GM10266 (cell line): ENCODE measurements around the gene TMEM190.
A peak's percentile ranks its signal among the peaks of the same experiment; 100 is the strongest.
"Not testable (repeated sequence)": the region's sequence is repeated elsewhere in the genome, so short reads cannot be mapped to it uniquely, and the experiment has no call there.

Experiments used
- DNase-seq: peaks from one replicate; pipeline ENCODE4 v3.0.0; 2012; ENCODE audit errors: extremely low spot score
- TF ChIP-seq, protein P1 (sequence below): IDR thresholded peaks from 2 replicates; pipeline ENCODE4 v1.5.1; 2012; ENCODE audit warnings: mild to moderate bottlenecking, low read depth; ENCODE audit not compliant: control insufficient read depth, insufficient read depth; ENCODE audit errors: missing control alignments

Gene TMEM190

DNA sequence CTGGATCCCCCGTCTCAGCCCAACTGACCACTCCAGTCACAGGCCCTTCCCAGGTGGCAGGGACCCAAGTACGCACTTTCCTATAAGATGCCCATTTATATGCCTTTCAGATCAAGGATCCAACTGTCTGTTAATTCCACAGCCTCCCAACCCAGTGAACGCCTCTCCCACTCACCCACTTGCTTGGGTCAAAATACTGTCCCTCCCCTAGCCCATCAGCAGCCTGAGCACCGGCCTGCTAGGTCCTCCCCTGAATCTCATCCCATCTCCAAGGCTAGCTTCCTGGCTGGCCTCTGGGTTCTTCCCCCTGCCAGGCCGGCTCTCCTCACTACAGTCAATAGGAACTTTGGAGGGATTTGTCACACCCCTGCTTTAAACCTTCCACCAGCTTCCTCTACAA lies 29.0 kb downstream of the TMEM190 start:
- TF ChIP-seq, protein P1, sequence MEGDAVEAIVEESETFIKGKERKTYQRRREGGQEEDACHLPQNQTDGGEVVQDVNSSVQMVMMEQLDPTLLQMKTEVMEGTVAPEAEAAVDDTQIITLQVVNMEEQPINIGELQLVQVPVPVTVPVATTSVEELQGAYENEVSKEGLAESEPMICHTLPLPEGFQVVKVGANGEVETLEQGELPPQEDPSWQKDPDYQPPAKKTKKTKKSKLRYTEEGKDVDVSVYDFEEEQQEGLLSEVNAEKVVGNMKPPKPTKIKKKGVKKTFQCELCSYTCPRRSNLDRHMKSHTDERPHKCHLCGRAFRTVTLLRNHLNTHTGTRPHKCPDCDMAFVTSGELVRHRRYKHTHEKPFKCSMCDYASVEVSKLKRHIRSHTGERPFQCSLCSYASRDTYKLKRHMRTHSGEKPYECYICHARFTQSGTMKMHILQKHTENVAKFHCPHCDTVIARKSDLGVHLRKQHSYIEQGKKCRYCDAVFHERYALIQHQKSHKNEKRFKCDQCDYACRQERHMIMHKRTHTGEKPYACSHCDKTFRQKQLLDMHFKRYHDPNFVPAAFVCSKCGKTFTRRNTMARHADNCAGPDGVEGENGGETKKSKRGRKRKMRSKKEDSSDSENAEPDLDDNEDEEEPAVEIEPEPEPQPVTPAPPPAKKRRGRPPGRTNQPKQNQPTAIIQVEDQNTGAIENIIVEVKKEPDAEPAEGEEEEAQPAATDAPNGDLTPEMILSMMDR: no peak
- no peak for DNase-seq

DNA sequence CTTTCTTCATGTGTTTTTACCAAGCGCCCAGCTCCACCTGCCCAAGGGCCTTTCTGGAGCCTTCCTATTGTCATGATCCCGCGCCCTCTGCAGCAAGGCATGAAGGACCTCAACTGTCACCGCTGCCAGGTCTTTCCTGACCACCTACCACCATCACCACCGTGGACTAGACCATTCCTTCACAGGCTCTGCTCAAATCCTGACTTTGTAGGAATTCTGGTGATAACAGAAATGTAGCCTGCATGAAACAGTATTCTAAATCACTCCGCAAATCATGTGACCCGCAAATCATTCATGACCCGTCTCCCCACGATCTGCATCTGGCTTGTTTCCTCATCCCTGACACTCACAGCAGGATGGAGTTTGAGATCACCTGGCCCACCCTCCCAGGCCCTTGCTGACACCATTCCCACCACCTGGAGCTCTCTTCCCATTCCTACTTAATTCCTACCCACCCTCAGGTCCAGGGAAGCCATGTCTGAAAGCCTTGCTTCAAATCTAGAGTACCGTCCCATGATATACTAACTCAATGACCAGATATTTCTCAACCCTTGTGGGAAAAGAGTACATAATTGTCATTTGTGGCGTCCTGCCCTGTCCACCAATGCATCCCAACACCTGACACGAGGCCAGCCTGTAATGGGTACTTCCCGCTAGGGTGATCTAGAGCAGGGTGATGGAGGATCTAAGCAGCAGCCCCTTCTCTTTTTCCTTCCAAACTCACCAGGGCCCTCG lies 29.6 kb downstream of the TMEM190 start:
- TF ChIP-seq, protein P1: no peak
- no peak for DNase-seq

DNA sequence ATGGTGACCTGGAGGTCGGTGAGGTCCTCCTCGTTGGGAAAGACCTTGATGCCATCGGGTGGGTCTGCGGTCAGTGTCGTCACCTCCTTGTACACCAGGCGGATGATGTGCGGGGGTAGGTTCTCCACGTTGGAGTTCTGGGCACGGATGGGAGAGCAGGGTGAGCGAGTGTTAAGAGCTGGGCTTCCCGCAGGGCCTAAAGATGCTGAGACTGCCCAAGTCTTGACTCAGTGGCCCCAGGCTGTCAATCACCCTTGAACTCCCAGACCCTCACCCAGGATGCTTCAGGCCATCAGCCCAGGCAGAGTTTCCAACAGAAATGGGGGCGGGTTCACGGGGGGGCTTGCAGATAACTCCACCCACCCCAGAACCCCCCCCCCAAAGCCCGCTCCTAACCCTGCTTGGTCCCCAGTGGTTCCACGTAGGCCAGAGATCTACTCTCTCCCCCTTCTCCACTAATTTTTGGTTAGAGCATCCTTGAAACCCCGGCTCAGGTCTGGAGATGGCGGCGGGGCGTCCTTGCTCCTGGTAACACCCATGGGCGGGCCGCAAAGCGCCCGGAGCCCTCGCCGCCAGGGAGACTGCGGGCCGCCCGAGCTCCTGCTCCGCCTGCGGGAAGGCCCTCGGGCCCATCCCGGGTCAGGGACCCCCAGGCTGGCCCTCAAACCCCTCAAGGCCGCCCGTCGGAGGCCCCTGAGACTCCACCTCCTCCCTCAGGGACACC lies 30.4 kb downstream of the TMEM190 start:
- DNase-seq: peak; percentile 60
- TF ChIP-seq, protein P1: no peak

DNA sequence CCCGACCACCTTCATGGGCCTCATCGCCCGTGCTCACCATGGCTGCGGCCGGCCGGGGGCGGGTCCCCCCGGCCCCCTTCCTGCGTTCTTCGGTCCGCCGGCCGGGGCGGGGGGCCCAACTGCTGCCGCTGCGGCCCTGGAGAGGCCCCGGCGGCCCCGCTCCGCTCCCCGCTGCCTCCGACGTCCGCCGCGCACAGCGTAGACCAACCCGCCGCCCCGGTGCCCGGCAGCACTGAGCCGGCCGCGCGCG lies 30.8 kb downstream of the TMEM190 start, which contains the start of gene UBE2S:
Gene UBE2S, minus strand, starts transcription at position 239 of the 250 bp plus-strand sequence. Its CDS starts 199 bp downstream, at position 40.
- not testable (repeated sequence) for DNase-seq

DNA sequence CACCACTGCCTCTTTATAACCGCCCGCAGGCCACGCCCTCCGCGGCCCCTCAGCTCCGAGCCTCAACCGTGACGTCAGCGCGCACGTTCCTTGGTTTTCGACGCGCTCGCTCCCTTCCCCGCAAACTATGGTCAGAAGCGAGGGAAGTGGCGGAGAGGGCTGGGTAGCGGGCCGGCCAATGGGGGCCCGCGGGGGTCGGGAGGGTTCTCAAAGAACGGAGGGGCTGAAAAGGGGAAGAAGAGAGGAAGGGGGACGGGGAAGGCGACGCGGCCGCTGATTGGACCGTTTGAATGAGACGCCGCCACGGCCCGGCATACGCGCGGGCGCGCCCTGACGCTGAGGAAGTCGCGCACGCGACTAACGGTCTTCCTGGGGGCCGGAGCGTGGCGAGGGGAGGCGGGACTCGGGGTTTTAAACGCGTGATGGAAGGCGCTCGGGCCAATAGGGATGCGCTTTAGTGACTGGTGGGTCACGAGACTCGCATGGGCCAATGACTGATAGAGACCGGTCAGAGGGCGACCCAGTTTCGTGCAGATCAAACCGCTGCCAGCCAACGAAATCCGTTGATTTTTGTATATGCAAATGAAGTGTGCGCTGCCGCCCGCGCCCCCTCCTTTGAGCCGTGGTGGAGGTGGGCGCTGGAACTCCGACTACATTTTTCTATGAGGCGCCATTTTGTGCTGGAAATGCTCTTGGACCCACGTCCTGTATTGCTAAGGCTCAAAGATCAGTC lies 31.3 kb downstream of the TMEM190 start:
- peak; percentile 98 for DNase-seq
- TF ChIP-seq, protein P1: no peak

DNA sequence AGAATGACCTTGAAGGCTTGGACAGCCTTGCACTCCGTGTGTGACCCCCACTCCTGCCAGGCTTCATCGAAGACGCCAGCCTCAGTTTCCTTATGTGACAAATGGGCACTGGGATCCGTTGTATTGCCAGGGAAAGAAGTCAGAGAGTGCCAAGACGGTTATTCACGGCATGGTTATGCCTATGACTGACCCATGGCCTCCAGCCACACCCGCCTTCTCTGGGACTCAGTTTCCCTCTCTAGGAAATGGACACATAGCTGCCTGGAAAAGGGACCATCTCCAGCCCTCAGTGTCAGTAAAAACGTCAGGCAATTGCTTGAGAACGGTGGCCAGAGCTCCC lies 31.9 kb downstream of the TMEM190 start:
- no peak for DNase-seq
- TF ChIP-seq, protein P1: no peak

DNA sequence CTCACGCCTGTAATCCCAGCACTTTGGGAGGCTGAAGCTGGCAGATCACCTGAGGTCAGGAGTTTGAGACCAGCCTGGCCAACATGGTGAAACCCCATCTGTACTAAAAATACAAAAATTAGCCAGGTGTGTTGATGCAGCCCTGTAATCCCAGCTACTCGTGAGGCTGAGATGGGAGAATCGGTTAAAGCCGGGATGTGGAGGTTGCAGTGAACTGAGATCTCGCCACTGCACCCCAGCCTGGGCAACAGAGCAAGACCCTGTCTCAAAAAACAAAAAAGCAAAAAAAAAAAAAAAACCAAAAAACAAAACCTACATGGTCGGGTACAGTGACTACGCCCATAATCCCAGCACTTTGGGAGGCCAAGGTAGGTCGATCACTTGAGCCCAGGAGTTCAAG lies 32.6 kb downstream of the TMEM190 start:
- DNase-seq: not testable (repeated sequence)

DNA sequence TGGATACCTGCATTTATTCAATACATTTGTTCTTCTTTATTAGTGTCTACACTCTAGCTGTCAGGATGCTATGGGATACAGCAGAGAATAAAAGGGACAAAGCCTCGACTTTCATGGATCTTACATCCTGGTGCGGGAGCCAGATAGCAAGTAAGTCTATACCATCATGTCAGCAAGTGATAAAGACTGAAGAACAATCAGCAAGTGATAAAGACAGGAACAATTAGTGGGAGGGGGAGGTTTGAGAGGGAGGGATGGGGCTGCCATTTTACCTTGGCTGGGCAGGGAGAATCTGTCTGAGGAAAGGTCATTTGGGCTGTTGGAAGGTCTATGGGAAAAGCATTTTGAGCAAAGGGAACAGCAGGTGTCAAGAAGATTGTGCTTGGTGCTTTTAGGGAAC lies 33.5 kb downstream of the TMEM190 start:
- DNase-seq: no peak
- TF ChIP-seq, protein P1: no peak
